Neuronal stem cell (in vitro differentiated cells): ENCODE measurements around the gene SHISA8.

ENCODE experiments used
- DNase-seq: peaks from one replicate; pipeline ENCODE4 v3.0.0-alpha.2; 2013; ENCODE audit warnings: low spot score
- H2AFZ ChIP-seq: one replicate; pipeline ENCODE4 v1.6.1; 2013; ENCODE audit warnings: mild to moderate bottlenecking, low read length, inconsistent platforms
- H2AK5ac ChIP-seq: 2 replicates; pipeline ENCODE4 v1.6.1; 2013; ENCODE audit warnings: low read depth, mild to moderate bottlenecking, inconsistent platforms, low read length, moderate library complexity, mixed read lengths
- H2BK120ac ChIP-seq: 2 replicates; pipeline ENCODE4 v1.6.1; 2013; ENCODE audit warnings: low read depth, mild to moderate bottlenecking, inconsistent platforms, low read length, moderate library complexity, mixed read lengths
- H2BK12ac ChIP-seq: one replicate; pipeline ENCODE4 v1.6.1; 2013; ENCODE audit warnings: low read length, inconsistent platforms
- H2BK15ac ChIP-seq: 2 replicates; pipeline ENCODE4 v1.6.1; 2013; ENCODE audit warnings: mild to moderate bottlenecking, low read length, inconsistent platforms, mixed read lengths
- H2BK5ac ChIP-seq: one replicate; pipeline ENCODE4 v1.6.1; 2013; ENCODE audit warnings: inconsistent platforms, mild to moderate bottlenecking, low read length, moderate library complexity
- H3K14ac ChIP-seq: one replicate; pipeline ENCODE4 v1.6.1; 2013; ENCODE audit warnings: low read length, inconsistent platforms
- H3K18ac ChIP-seq: 2 replicates; pipeline ENCODE4 v1.6.1; 2013; ENCODE audit warnings: low read length, inconsistent platforms
- H3K23ac ChIP-seq: 2 replicates; pipeline ENCODE4 v1.6.1; 2013; ENCODE audit warnings: low read depth, mild to moderate bottlenecking, mixed read lengths, low read length, inconsistent platforms; ENCODE audit not compliant: poor library complexity
- H3K27ac ChIP-seq: replicated peaks from 3 replicates; pipeline ENCODE4 v1.5.1; 2013; ENCODE audit warnings: low read length, inconsistent platforms
- H3K27me3 ChIP-seq, 3 experiments: 2 replicates each; pipeline ENCODE4 v1.6.1; 2013; ENCODE audit warnings: low read length in 3 of 3, mild to moderate bottlenecking in 2 of 3, inconsistent platforms in 1 of 3, low read depth in 1 of 3, mixed read lengths in 1 of 3, moderate library complexity in 1 of 3; ENCODE audit not compliant: control insufficient read depth in 3 of 3, insufficient read depth in 3 of 3
- H3K36me3 ChIP-seq, 2 donors: replicated peaks in 1 of 2; 2 replicates each; pipeline ENCODE4 v1.6.1; 2013; ENCODE audit warnings: low read length in 2 of 2; ENCODE audit not compliant: control insufficient read depth in 2 of 2, insufficient read depth in 2 of 2
- H3K4ac ChIP-seq: 2 replicates; pipeline ENCODE4 v1.6.1; 2013; ENCODE audit warnings: inconsistent platforms, mild to moderate bottlenecking, low read length, moderate library complexity
- H3K4me1 ChIP-seq, 2 donors: 1 replicate in 1 of 2; 2 replicates in 1 of 2; pipeline ENCODE4 v1.6.1; 2013; ENCODE audit warnings: low read length in 2 of 2, low read depth in 1 of 2; ENCODE audit not compliant: control insufficient read depth in 2 of 2, insufficient read depth in 1 of 2
- H3K4me2 ChIP-seq: one replicate; pipeline ENCODE4 v1.6.1; 2013; ENCODE audit warnings: mild to moderate bottlenecking, low read length, inconsistent platforms; ENCODE audit not compliant: insufficient read depth, poor library complexity, severe bottlenecking
- H3K4me3 ChIP-seq, 2 donors: 2 replicates each; pipeline ENCODE4 v1.5.1; 2013; ENCODE audit warnings: low read length in 2 of 2, mild to moderate bottlenecking in 2 of 2, inconsistent platforms in 1 of 2, moderate library complexity in 1 of 2
- H3K79me1 ChIP-seq: one replicate; pipeline ENCODE4 v1.6.1; 2013; ENCODE audit warnings: low read depth, mild to moderate bottlenecking, inconsistent platforms, low read length, moderate library complexity
- H3K9ac ChIP-seq: one replicate; pipeline ENCODE4 v1.6.1; 2013; ENCODE audit warnings: mild to moderate bottlenecking, low read depth, low read length, inconsistent platforms; ENCODE audit not compliant: poor library complexity
- H3K9me3 ChIP-seq, 2 donors: replicated peaks in 1 of 2; 2 replicates each; pipeline versions ENCODE3 to v1.6.1; 2013; ENCODE audit warnings: low read length in 2 of 2, mild to moderate bottlenecking in 2 of 2, inconsistent platforms in 1 of 2, low read depth in 1 of 2, mixed read lengths in 1 of 2, moderate library complexity in 1 of 2; ENCODE audit not compliant: control insufficient read depth in 2 of 2, insufficient read depth in 1 of 2
- H4K8ac ChIP-seq: one replicate; pipeline ENCODE4 v1.6.1; 2013; ENCODE audit warnings: low read depth, mild to moderate bottlenecking, inconsistent platforms, low read length, moderate library complexity
- H4K91ac ChIP-seq: one replicate; pipeline ENCODE4 v1.6.1; 2013; ENCODE audit warnings: low read length, low read depth, mild to moderate bottlenecking, inconsistent platforms; ENCODE audit not compliant: poor library complexity
- WGBS, 2 donors: extraction: QIAGEN DNeasy Blood & Tissue Kit; methylation state at CpG; one replicate each; pipeline ENCODE4 v1.1.7; 2013; ENCODE audit warnings: missing lambda C conversion rate in 2 of 2, mixed read lengths in 1 of 2; ENCODE audit not compliant: insufficient read length in 2 of 2, insufficient replicate concordance in 1 of 2; ENCODE audit errors: extremely low coverage in 2 of 2; 5-methylcytosine and 5-hydroxymethylcytosine counted together

The SHISA8 gene

GRCh38 chr22:41898645-41899044, 16.2 kb downstream of the SHISA8 start:
- Histone ChIP-seq H3K27me3 (no peaks in the 10 kb centered on the region), H3K9me3 (peaks cover 0 to 1% of the 10 kb centered on the region in 2 donors), H3K9ac (no peak overlapping the region), H3K4ac (no peak overlapping the region), H3K4me1 (no peaks in the 10 kb centered on the region), H3K79me1 (peaks cover 5% of the 10 kb centered on the region), H3K18ac (no peak overlapping the region), H2BK5ac (no peak overlapping the region), H2AK5ac (no peak overlapping the region), H4K8ac (no peak overlapping the region), H2BK120ac (no peak overlapping the region), H2AFZ (no peak overlapping the region), H3K23ac (no peak overlapping the region), H3K4me2 (no peak overlapping the region), H3K14ac (no peak overlapping the region), H3K36me3 (peaks cover 77 to 97% of the 10 kb centered on the region in 2 donors), H4K91ac (no peak overlapping the region), H2BK12ac (no peak overlapping the region), H3K27ac (no peak overlapping the region), H2BK15ac (no peak overlapping the region), H3K4me3 (peak overlapping the region in 1 of 2 donors; percentile 56)
- no peak for DNase-seq
- no CpG with 5 or more reads among the region's 11 CpGs for WGBS, 2 donors

DNA sequence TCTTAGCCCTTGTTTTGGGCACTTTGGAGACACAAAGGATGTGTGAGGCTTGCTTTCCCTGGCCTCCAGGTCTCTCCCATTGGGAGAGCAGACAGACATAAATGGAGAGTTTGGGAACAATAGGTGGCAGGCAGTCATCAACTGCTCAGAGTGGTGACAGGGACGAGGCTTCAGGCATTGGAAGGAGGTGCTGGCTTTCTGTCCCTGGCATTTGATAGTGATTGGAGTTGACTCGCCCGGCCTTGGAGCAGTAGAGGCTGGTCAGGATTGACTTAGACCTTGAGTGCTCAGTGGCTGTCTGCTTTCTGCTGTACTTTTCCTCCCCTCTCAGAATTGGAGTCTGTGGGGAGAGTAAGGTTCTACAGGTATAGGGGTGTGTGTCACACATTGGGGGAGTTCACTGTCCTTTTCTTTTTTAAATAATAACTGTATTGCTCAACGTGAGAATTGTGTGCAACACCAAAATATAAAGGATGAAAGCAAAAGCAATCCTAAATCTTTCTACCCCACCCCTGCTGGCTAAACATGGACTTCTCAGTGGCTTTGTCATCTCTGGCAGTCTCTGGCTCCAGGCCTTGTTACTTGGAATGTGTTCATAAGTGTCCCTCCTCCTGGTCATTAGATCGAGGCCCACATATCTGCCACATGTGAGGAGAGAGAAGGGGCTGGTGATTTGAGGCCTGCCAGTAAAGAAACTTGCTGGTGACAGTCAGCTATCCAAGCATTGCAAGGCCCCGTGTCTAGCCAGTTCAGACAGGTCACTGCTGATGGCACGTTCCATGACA, 21.1 kb downstream of the SHISA8 start:
- H2BK15ac ChIP-seq, result no peak overlapping the region
- H3K36me3 ChIP-seq, result peaks cover 65 to 95% of the 10 kb centered on the region in 2 donors
- no peaks in the 10 kb centered on the region for H3K4me1 ChIP-seq
- no peak overlapping the region for H4K91ac ChIP-seq
- no peaks in the 10 kb centered on the region for H3K9me3 ChIP-seq
- H3K27ac ChIP-seq, result no peak overlapping the region
- H2BK120ac ChIP-seq, result no peak overlapping the region
- H2AK5ac ChIP-seq, result no peak overlapping the region
- no peak overlapping the region for H3K9ac ChIP-seq
- no CpG with 5 or more reads among the region's 7 CpGs for WGBS, 2 donors
- no peak overlapping the region for H3K23ac ChIP-seq
- H3K4ac ChIP-seq, result no peak overlapping the region
- no peak overlapping the region for H2AFZ ChIP-seq
- no peak overlapping the region for H3K4me2 ChIP-seq
- H3K14ac ChIP-seq, result no peak overlapping the region
- no peak overlapping the region for H3K4me3 ChIP-seq
- H4K8ac ChIP-seq, result no peak overlapping the region
- DNase-seq, result no peak
- peaks cover 2% of the 10 kb centered on the region for H3K79me1 ChIP-seq
- no peak overlapping the region for H2BK12ac ChIP-seq
- no peak overlapping the region for H3K18ac ChIP-seq
- no peak overlapping the region for H2BK5ac ChIP-seq
- H3K27me3 ChIP-seq, result no peaks in the 10 kb centered on the region

DNA sequence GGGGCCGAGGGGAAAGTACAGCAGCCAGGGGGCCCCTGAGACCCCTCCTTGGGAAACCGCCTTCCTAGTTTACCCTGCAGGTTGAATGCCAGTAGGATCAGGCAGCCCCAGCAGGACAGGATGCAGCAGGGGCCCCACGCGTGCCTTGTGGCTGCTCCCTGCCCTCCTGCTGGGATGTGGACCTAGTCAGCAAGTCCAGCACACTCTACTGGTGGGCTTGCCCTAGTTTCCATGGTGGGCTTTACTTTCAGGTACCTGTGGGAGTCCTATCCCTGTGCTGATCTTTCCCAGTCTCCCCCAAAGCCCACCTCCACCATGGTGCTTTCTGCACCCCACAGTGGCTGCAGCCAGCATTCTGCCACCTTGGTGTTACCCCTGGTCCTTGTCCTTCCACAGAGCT, 22.2 kb downstream of the SHISA8 start:
- Histone ChIP-seq H2BK12ac (no peak overlapping the region), H2BK5ac (no peak overlapping the region), H2AFZ (no peak overlapping the region), H4K8ac (no peak overlapping the region), H3K9me3 (no peaks in the 10 kb centered on the region), H3K23ac (no peak overlapping the region), H3K9ac (no peak overlapping the region), H3K4me2 (no peak overlapping the region), H3K4ac (no peak overlapping the region), H2BK15ac (no peak overlapping the region), H3K27me3 (no peaks in the 10 kb centered on the region), H3K79me1 (peaks cover 2% of the 10 kb centered on the region), H4K91ac (no peak overlapping the region), H2BK120ac (no peak overlapping the region), H3K4me1 (no peaks in the 10 kb centered on the region), H3K14ac (no peak overlapping the region), H3K27ac (no peak overlapping the region), H3K4me3 (no peak overlapping the region), H2AK5ac (no peak overlapping the region), H3K36me3 (peaks cover 64 to 95% of the 10 kb centered on the region in 2 donors), H3K18ac (no peak overlapping the region)
- DNase-seq, result no peak
- no CpG with 5 or more reads among the region's 4 CpGs for WGBS, 2 donors

- no peaks in the 10 kb centered on the region for H3K4me1 ChIP-seq
- H3K9me3 ChIP-seq, result no peaks in the 10 kb centered on the region
- no peak overlapping the region for H2AFZ ChIP-seq
- H3K4me2 ChIP-seq, result no peak overlapping the region
- no peak overlapping the region for H3K9ac ChIP-seq
- no peak overlapping the region for H2BK15ac ChIP-seq
- H3K27ac ChIP-seq, result no peak overlapping the region
- H3K18ac ChIP-seq, result no peak overlapping the region
- no peaks in the 10 kb centered on the region for H3K27me3 ChIP-seq
- H3K4ac ChIP-seq, result no peak overlapping the region
- no peak overlapping the region for H4K91ac ChIP-seq
- H3K36me3 ChIP-seq, result peaks cover 58 to 95% of the 10 kb centered on the region in 2 donors
- no peak overlapping the region for H2BK120ac ChIP-seq
- no peak overlapping the region for H4K8ac ChIP-seq
- no peak for DNase-seq
- H2BK5ac ChIP-seq, result no peak overlapping the region
- H2AK5ac ChIP-seq, result no peak overlapping the region
- H3K23ac ChIP-seq, result no peak overlapping the region
- no CpG with 5 or more reads among the region's 9 CpGs for WGBS, 2 donors
- H3K79me1 ChIP-seq, result peaks cover 2% of the 10 kb centered on the region
- no peak overlapping the region for H3K14ac ChIP-seq
- no peak overlapping the region for H3K4me3 ChIP-seq
- H2BK12ac ChIP-seq, result no peak overlapping the region
Measured at GRCh38 chr22:41891407-41891806, 23.5 kb downstream of the SHISA8 start.
